A549 (cell line): ENCODE measurements around the gene DIRAS3. TPM values are rescaled to one million over a fixed set of nuclear protein-coding genes. Genes with fewer than 3 reads are reported as not detected.

Source experiments
- polyA plus RNA-seq, 4 experiments: library from polyadenylated mRNA; depleted of rRNA in 3 of 4; stranded (reverse); fragments of >200 nt; fragmentation: RNase III in 1 of 4; extraction: RNeasy Plus Mini Kit Qiagen cat#74134 plus additional on column Dnase treatment in 1 of 4; gene quantifications; 2 replicates in 3 of 4; 3 replicates in 1 of 4; pipeline ENCODE4 v1.2.3, GENCODE V29; 2011 to 2017

The DIRAS3 gene
- polyA plus RNA-seq, 2 of the 4 experiments (the other 2 are of a cell fraction), result 1.8 to 3.6 TPM

Other genes starting within 250 kb of the DIRAS3 start
- 104 and 132 TPM in 2 replicates for gene GNG12, start 217.2 kb downstream of the DIRAS3 start, polyA plus RNA-seq (2011; rRNA removed)
- 91.4 to 96.1 TPM (median 91.8 TPM) in 3 replicates for gene GNG12, start 217.2 kb downstream of the DIRAS3 start, polyA plus RNA-seq (2017; fragmentation: RNase III; extraction: RNeasy Plus Mini Kit Qiagen cat#74134 plus additional on column Dnase treatment)
- gene WLS, start 181.9 kb upstream of the DIRAS3 start, polyA plus RNA-seq (2011; rRNA removed), result 6.6 and 7.7 TPM in 2 replicates
- 8.7 to 12.1 TPM (median 10.9 TPM) in 3 replicates for gene WLS, start 181.9 kb upstream of the DIRAS3 start, polyA plus RNA-seq (2017; fragmentation: RNase III; extraction: RNeasy Plus Mini Kit Qiagen cat#74134 plus additional on column Dnase treatment)